GM19468 (cell line): ENCODE data around the gene PHTF2.
A peak's percentile ranks its signal among the peaks of the same experiment; 100 is the strongest.
"Not testable (repeated sequence)": the region's sequence is repeated elsewhere in the genome, so short reads cannot be mapped to it uniquely, and the experiment has no call there.

Experiments
- ATAC-seq: cut with Tn5 transposase; IDR thresholded peaks from one replicate; pipeline ENCODE4 v1.9.1; 2021; ENCODE audit warnings: mild to moderate bottlenecking, moderate library complexity, moderate number of reproducible peaks; ENCODE audit not compliant: unreplicated experiment; ENCODE audit errors: extremely low read depth

The PHTF2 gene

GRCh38 chr7:77798394-77799077 is at the start of gene PHTF2, which contains the start of gene TMEM60:
TSS of gene PHTF2 (plus strand) at chr7:77798773.
TSS of gene TMEM60 (minus strand) at chr7:77798434. CDS start at chr7:77794373, 4,061 bp downstream.
- peak; percentile 90 for ATAC-seq

- ATAC-seq: no peak
These were observed 46.6 kb upstream of the PHTF2 start for GRCh38 chr7:77752016-77752415.

- ATAC-seq: no peak
These were observed 45.4 kb upstream of the PHTF2 start for GRCh38 chr7:77753173-77753572.

GRCh38 chr7:77757589-77757988 is 41.0 kb upstream of the PHTF2 start:
- ATAC-seq: peak; percentile 34

GRCh38 chr7:77759294-77759889 is 39.2 kb upstream of the PHTF2 start:
- ATAC-seq: no peak

GRCh38 chr7:77760809-77761453 is 37.6 kb upstream of the PHTF2 start:
- ATAC-seq: no peak

- ATAC-seq: no peak
These were observed 33.1 kb upstream of the PHTF2 start for GRCh38 chr7:77765481-77765880.

- no peak for ATAC-seq
These were observed 32.4 kb upstream of the PHTF2 start for GRCh38 chr7:77765906-77766800.

GRCh38 chr7:77766801-77767605 is 31.6 kb upstream of the PHTF2 start:
- no peak for ATAC-seq

GRCh38 chr7:77770316-77770715 is 28.3 kb upstream of the PHTF2 start:
- ATAC-seq: no peak

- no peak for ATAC-seq
These were observed 26.7 kb upstream of the PHTF2 start for GRCh38 chr7:77771901-77772300.

GRCh38 chr7:77778535-77778934 is 20.0 kb upstream of the PHTF2 start:
- no peak for ATAC-seq

- ATAC-seq: no peak
These were observed 16.2 kb upstream of the PHTF2 start for GRCh38 chr7:77782383-77782782.

- ATAC-seq: no peak
These were observed 15.5 kb upstream of the PHTF2 start for GRCh38 chr7:77783111-77783510.

GRCh38 chr7:77783545-77783944 is 15.0 kb upstream of the PHTF2 start:
- ATAC-seq: no peak

- not testable (repeated sequence) for ATAC-seq
These were observed 14.1 kb upstream of the PHTF2 start for GRCh38 chr7:77784426-77784825.

- no peak for ATAC-seq
These were observed 12.6 kb upstream of the PHTF2 start for GRCh38 chr7:77786018-77786417.

GRCh38 chr7:77786741-77787140 is 11.8 kb upstream of the PHTF2 start:
- ATAC-seq: no peak

GRCh38 chr7:77788327-77788902 is 10.2 kb upstream of the PHTF2 start:
- no peak for ATAC-seq
